HG03060 (cell line): ENCODE results near the gene PLCB1.

Source experiments
- ATAC-seq: cut with Tn5 transposase; IDR thresholded peaks from one replicate; pipeline ENCODE4 v1.9.1; 2021; ENCODE audit warnings: low read depth, moderate number of reproducible peaks; ENCODE audit not compliant: unreplicated experiment

The PLCB1 gene

GRCh38 chr20:8393381-8393780 is 261.3 kb downstream of the PLCB1 start:
- ATAC-seq, result no peak

- peak; percentile 92 for ATAC-seq
These were observed 262.4 kb downstream of the PLCB1 start for GRCh38 chr20:8394308-8394945.

- ATAC-seq, result no peak
These were observed 263.9 kb downstream of the PLCB1 start for GRCh38 chr20:8395956-8396355.

GRCh38 chr20:8398263-8399051 is 266.4 kb downstream of the PLCB1 start:
- no peak for ATAC-seq

- ATAC-seq, result peak; percentile 97
These were observed 267.9 kb downstream of the PLCB1 start for GRCh38 chr20:8399947-8400346.

GRCh38 chr20:8400486-8400885 is 268.4 kb downstream of the PLCB1 start:
- no peak for ATAC-seq

GRCh38 chr20:8401556-8401955 is 269.5 kb downstream of the PLCB1 start:
- no peak for ATAC-seq

- ATAC-seq, result no peak
These were observed 270.7 kb downstream of the PLCB1 start for GRCh38 chr20:8402798-8403197.

GRCh38 chr20:8404912-8405635 is 273.0 kb downstream of the PLCB1 start:
- ATAC-seq, result no peak

- ATAC-seq, result no peak
These were observed 274.3 kb downstream of the PLCB1 start for GRCh38 chr20:8406391-8406790.

- ATAC-seq, result no peak
These were observed 276.7 kb downstream of the PLCB1 start for GRCh38 chr20:8408587-8409307.

- no peak for ATAC-seq
These were observed 281.6 kb downstream of the PLCB1 start for GRCh38 chr20:8413691-8414090.

GRCh38 chr20:8414586-8415274 is 282.7 kb downstream of the PLCB1 start:
- ATAC-seq, result no peak

- no peak for ATAC-seq
These were observed 289.9 kb downstream of the PLCB1 start for GRCh38 chr20:8421981-8422380.

- no peak for ATAC-seq
These were observed 291.4 kb downstream of the PLCB1 start for GRCh38 chr20:8423482-8423881.

GRCh38 chr20:8424010-8424409 is 291.9 kb downstream of the PLCB1 start:
- no peak for ATAC-seq

- ATAC-seq, result no peak
These were observed 292.9 kb downstream of the PLCB1 start for GRCh38 chr20:8425016-8425415.

GRCh38 chr20:8425802-8426201 is 293.7 kb downstream of the PLCB1 start:
- no peak for ATAC-seq

- no peak for ATAC-seq
These were observed 295.5 kb downstream of the PLCB1 start for GRCh38 chr20:8427419-8428040.

- no peak for ATAC-seq
These were observed 296.9 kb downstream of the PLCB1 start for GRCh38 chr20:8428988-8429387.
